Ovary (tissue), 10 donors: ENCODE data around the gene GSKIP. TPM values are rescaled to one million over a fixed set of nuclear protein-coding genes. Genes with fewer than 3 reads are reported as not detected.

ENCODE experiments used
- DNase-seq, 5 donors: peaks; one replicate each; pipeline ENCODE4 v3.0.0-alpha.2; 2019 to 2020
- H3K27ac ChIP-seq, 2 donors: fragments of 200-600 bp; one replicate each; pipeline versions ENCODE4 v1.5.1 to v1.8.0; 2019 to 2022
- H3K27me3 ChIP-seq: fragments of 200-600 bp; one replicate; pipeline ENCODE4 v1.8.0; 2022
- H3K36me3 ChIP-seq: fragments of 200-600 bp; sonication (generic); one replicate; pipeline ENCODE4 v1.5.1; 2019
- H3K4me1 ChIP-seq: one replicate; pipeline ENCODE4 v1.8.1; 2013; ENCODE audit warnings: mild to moderate bottlenecking, moderate library complexity; ENCODE audit not compliant: insufficient read depth
- H3K4me3 ChIP-seq: fragments of 200-600 bp; sonication (generic); one replicate; pipeline ENCODE4 v1.5.1; 2017
- H3K9me3 ChIP-seq, 2 donors: fragments of 200-600 bp in 1 of 2; sonication (generic) in 1 of 2; one replicate each; pipeline versions ENCODE4 v1.5.1 to v1.8.1; 2013 to 2019; ENCODE audit warnings: mild to moderate bottlenecking in 1 of 2, moderate library complexity in 1 of 2
- CTCF ChIP-seq, 3 donors: fragments of 450-650 bp in 2 of 3; fragments of 200-600 bp in 1 of 3; IDR thresholded peaks; one replicate each; pipeline versions ENCODE4 v1.5.1 to v1.8.0; 2016 to 2022; ENCODE audit warnings: antibody characterized with exemption in 3 of 3, mild to moderate bottlenecking in 1 of 3
- EP300 ChIP-seq: sonication (generic); formaldehyde crosslinking; IDR thresholded peaks from one replicate; pipeline ENCODE4 v1.6.1; 2017; ENCODE audit warnings: antibody characterized with exemption
- POLR2A ChIP-seq: fragments of 450-650 bp; IDR thresholded peaks from one replicate; pipeline ENCODE4 v1.6.1; 2017; ENCODE audit warnings: antibody characterized with exemption, mild to moderate bottlenecking, moderate library complexity
- WGBS, 3 donors: extraction: QIAGEN DNeasy Blood & Tissue Kit in 1 of 3; methylation state at CpG; one replicate each; pipeline versions ENCODE4 v1.1.5 to v1.1.7; 2013 to 2017; 5-methylcytosine and 5-hydroxymethylcytosine counted together
- intact Hi-C, 4 donors: fragments of 100-400 bp; cut with DNase I; formaldehyde crosslinking; loops; one replicate each; pipeline versions ENCODE4 v1.11.0 to v1.15.1; 2022 to 2023
- long read RNA-seq, 3 donors: library from polyadenylated mRNA in 2 of 3; unstranded in 2 of 3; transcript quantifications; one replicate each; pipeline ENCODE4 v2.0.0 and lab custom pipeline, GENCODE V29; 2021 to 2026
- polyA plus RNA-seq, 2 donors: library from polyadenylated mRNA; stranded (reverse); fragments of 200-250 nt in 1 of 2; fragments of 350-450 nt in 1 of 2; fragmentation: Illumina TruSeq in 1 of 2; extraction: RNeasy Lipid Tissue Mini Kit (QIAGEN cat#74804) in 1 of 2; gene quantifications; one replicate each; pipeline ENCODE4 v1.2.3, GENCODE V29; 2013 to 2014
- total RNA-seq, 7 donors: library from RNA; depleted of rRNA in 2 of 7; stranded (reverse); fragments of >200 nt in 2 of 7; fragmentation: NEBNext Ultra II Directional in 3 of 7; extraction: Animal tissue kit (Norgen Biotek cat#: 25700) in 3 of 7; gene quantifications; one replicate each; pipeline versions ENCODE4 v1.1.0 to v1.2.4, GENCODE V29; 2016 to 2023
- donor health status: DM: no; HTN: no; CAD: no; lungs with moderate emphysema.
- donor health status: DM: no; HTN: no; CAD: no.
- donor health status: Bipolar disorder and iron deficiency.
- donor health status: DM: yes; HTN: yes; CAD: no.
- donor health status: DM: no; HTN: no; CAD: no.
- donor health status: DM: yes; HTN: yes; CAD: no.

Gene GSKIP, protein sequence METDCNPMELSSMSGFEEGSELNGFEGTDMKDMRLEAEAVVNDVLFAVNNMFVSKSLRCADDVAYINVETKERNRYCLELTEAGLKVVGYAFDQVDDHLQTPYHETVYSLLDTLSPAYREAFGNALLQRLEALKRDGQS
- total RNA-seq = 10 to 100 TPM in 4 of 7 donors, 1 to 10 TPM in 3; 6.3 to 15.4 (median 10.1) TPM
- 10 to 100 TPM in 1 of 2 donors, 1 to 10 TPM in 1; 10.0 to 10.4 TPM for polyA plus RNA-seq
- long read RNA-seq, donor 1, transcript GSKIP-205 (4 exons, 2,218 nt) = major isoform, 16 of 18 reads
- long read RNA-seq, donor 1, partial matches to known transcripts = 2 of 18 reads
- long read RNA-seq, donor 1, other reads (novel, unspliced or antisense) = 0 of 18 reads
- long read RNA-seq, donor 2, transcript GSKIP-205 (4 exons, 2,218 nt) = major isoform, 12 of 13 reads
- long read RNA-seq, donor 2, partial matches to known transcripts = 0 of 13 reads
- long read RNA-seq, donor 2, other reads (novel, unspliced or antisense) = 0 of 13 reads
- long read RNA-seq, donor 3, transcript GSKIP-205 (4 exons, 2,218 nt) = major isoform, 8 of 10 reads
- long read RNA-seq, donor 3, partial matches to known transcripts = 0 of 10 reads
- long read RNA-seq, donor 3, other reads (novel, unspliced or antisense) = 0 of 10 reads

DNA sequence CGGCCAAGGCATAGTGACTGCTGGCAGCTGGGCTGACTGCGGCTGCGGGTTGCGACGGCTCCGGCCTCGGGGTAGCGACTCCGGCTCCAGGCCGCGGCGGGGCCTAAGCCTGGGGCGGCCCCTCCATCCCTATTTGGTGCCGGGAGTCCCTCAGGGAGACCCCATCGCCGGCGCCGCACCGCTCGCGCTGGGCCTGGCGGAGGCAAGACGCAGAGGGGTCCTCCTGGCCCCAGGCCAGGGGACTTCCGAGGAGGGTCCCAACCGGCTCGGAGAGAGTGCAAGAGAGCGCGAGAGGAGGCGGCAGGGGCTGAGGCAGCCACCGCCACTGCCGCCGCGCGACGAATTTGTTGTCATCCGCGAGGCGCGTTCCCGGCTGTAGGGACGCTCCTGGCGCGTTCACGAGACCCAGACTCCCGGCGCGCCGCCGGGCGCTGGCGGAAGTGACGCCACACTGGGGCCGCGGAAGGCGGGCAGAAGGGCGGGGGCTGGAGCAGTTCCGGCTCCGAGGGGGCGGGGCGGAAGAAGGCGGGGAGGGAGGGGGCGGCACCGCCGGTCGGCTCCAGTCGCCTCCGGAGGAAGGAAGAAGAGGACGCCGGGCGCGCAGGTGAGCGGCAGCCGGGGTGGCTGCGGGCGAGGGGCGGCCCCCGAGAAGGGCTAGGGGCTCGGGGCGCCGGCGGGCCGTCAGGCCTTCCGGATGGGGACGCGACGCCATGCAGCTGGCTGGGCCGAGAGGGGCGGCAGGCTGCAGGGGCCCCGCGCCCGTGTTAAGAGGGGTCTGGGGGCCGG, at the start of gene GSKIP, which contains the start of gene ATG2B:
GSKIP (plus strand) TSS at position 562 of the 786 bp plus-strand sequence. CDS start 18,722 bp downstream, outside the sequence.
ATG2B (minus strand) TSS at position 377 of the 786 bp plus-strand sequence; CDS start at position 12, 365 bp downstream.
- Histone ChIP-seq H3K36me3 (no peaks in the 10 kb centered on the region), H3K4me3 (peak within 1 kb of the TSS; percentile 95), H3K4me1 (peaks cover 7% of the 10 kb centered on the region), H3K27ac (peak within 1 kb of the TSS; percentile 82 to 86), H3K27me3 (no peaks in the 10 kb centered on the region), H3K9me3 (no peaks in the 10 kb centered on the region)
- DNase-seq = peak; percentile 89 to 95 (median 94)
- no peak for TF ChIP-seq EP300
- TF ChIP-seq CTCF (IDR thresholded peaks at IDR 0.05) = no peak
- TF ChIP-seq POLR2A = peak; percentile 49
- intact Hi-C loops = no loop called here
- 1% methylated on average over 33 to 92 of the region's 92 CpGs for WGBS, 3 donors

GRCh38 chr14:96316087-96316486, 47.2 kb upstream of the GSKIP start:
- intact Hi-C loops = no loop called here
- H3K36me3 ChIP-seq = no peaks in the 10 kb centered on the region
- 97 to 98% (median 97%) methylated on average over 3 of the region's 3 CpGs for WGBS, 3 donors

DNA sequence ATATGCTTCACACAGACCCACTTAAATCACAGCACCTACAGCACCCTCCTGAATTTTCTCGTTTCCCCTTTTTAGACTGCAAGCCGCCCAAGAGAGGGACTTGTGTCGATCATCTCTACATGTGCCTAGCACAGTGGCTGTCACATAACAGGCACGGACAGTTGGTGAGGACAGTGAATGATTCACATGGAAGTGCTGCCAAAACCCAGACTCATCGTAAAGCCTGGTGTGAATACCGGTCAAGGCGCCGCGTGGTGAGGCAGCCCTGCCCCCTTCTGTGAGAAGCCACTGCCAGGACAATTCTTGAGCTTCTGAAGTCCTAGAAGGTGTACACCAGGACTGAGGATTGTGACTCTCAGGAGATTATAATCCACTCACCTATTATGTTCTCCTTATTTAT, 44.5 kb upstream of the GSKIP start:
- no peak overlapping the region for H3K27ac ChIP-seq
- intact Hi-C loops = no loop called here
- H3K36me3 ChIP-seq = no peaks in the 10 kb centered on the region
- H3K4me3 ChIP-seq = no peak overlapping the region
- no peaks in the 10 kb centered on the region for H3K27me3 ChIP-seq
- TF ChIP-seq EP300 (no peak), POLR2A (no peak), CTCF (IDR thresholded peaks at IDR 0.05) (no peak)
- 81 to 92% (median 86%) methylated on average over 9 of the region's 9 CpGs for WGBS, 3 donors
- H3K9me3 ChIP-seq = no peaks in the 10 kb centered on the region
- no peak for DNase-seq
- no peaks in the 10 kb centered on the region for H3K4me1 ChIP-seq

More at GRCh38 chr14:96316087-96316486, 47.2 kb upstream of the GSKIP start:
- TF ChIP-seq POLR2A (no peak), EP300 (no peak), CTCF (IDR thresholded peaks at IDR 0.05) (no peak)
- Histone ChIP-seq H3K4me3 (no peak overlapping the region), H3K9me3 (no peaks in the 10 kb centered on the region), H3K27me3 (no peaks in the 10 kb centered on the region), H3K4me1 (no peaks in the 10 kb centered on the region), H3K27ac (no peak overlapping the region)
- DNase-seq = no peak

- DNase-seq = no peak
- Histone ChIP-seq H3K4me3 (no peak overlapping the region), H3K4me1 (no peaks in the 10 kb centered on the region), H3K27ac (no peak overlapping the region), H3K27me3 (no peaks in the 10 kb centered on the region), H3K9me3 (no peaks in the 10 kb centered on the region), H3K36me3 (no peaks in the 10 kb centered on the region)
- TF ChIP-seq POLR2A (no peak), EP300 (no peak), CTCF (IDR thresholded peaks at IDR 0.05) (no peak)
- intact Hi-C loops = no loop called here
- 92 to 98% (median 95%) methylated on average over 1 of the region's 1 CpG for WGBS, 3 donors
Observed at GRCh38 chr14:96320605-96321004, 42.7 kb upstream of the GSKIP start.
